Immature natural killer cell (primary cell): ENCODE results near the gene WDR43. TPM values are rescaled to one million over a fixed set of nuclear protein-coding genes. Genes with fewer than 3 reads are reported as not detected.
A peak's percentile ranks its signal among the peaks of the same experiment; 100 is the strongest.

Experiments
- DNase-seq, 3 donors: peaks; one replicate each; pipeline ENCODE4 v3.0.0; 2022; ENCODE audit warnings: mixed read lengths in 1 of 3
- H3K27ac Mint-ChIP-seq, 6 donors: one replicate each; pipeline ENCODE4 v1.8.0; 2020; ENCODE audit warnings: mixed read lengths in 6 of 6, mild to moderate bottlenecking in 5 of 6, inconsistent platforms in 4 of 6, moderate library complexity in 3 of 6
- H3K27me3 Mint-ChIP-seq, 3 donors: one replicate each; pipeline ENCODE4 v1.8.0; 2020 to 2021; ENCODE audit warnings: low read depth in 3 of 3, mild to moderate bottlenecking in 3 of 3, mixed read lengths in 3 of 3, moderate library complexity in 3 of 3, inconsistent platforms in 1 of 3
- H3K36me3 Mint-ChIP-seq, 3 donors: one replicate each; pipeline ENCODE4 v1.8.0; 2020; ENCODE audit warnings: mixed read lengths in 3 of 3, inconsistent platforms in 2 of 3, mild to moderate bottlenecking in 2 of 3
- H3K4me1 Mint-ChIP-seq, 2 donors: one replicate each; pipeline ENCODE4 v1.8.0; 2020; ENCODE audit warnings: inconsistent platforms in 2 of 2, mild to moderate bottlenecking in 2 of 2, mixed read lengths in 2 of 2, moderate library complexity in 1 of 2
- H3K4me3 Mint-ChIP-seq, 5 donors: one replicate each; pipeline ENCODE4 v1.8.0; 2020; ENCODE audit warnings: mild to moderate bottlenecking in 5 of 5, mixed read lengths in 5 of 5, inconsistent platforms in 3 of 5, moderate library complexity in 3 of 5
- H3K9me3 Mint-ChIP-seq, 6 donors: one replicate each; pipeline ENCODE4 v1.8.0; 2020; ENCODE audit warnings: mild to moderate bottlenecking in 6 of 6, mixed read lengths in 6 of 6, inconsistent platforms in 4 of 6, moderate library complexity in 3 of 6
- polyA plus RNA-seq, 3 donors: library from polyadenylated mRNA; unstranded; fragments of 300-500 nt; fragmentation: Illumina TruSeq; gene quantifications; one replicate each; pipeline ENCODE4 v1.2.3, GENCODE V29; 2021

WDR43 gene
- polyA plus RNA-seq, 3 donors from 2014 or later: 14.2 to 24.6 (median 21.9) TPM

DNA sequence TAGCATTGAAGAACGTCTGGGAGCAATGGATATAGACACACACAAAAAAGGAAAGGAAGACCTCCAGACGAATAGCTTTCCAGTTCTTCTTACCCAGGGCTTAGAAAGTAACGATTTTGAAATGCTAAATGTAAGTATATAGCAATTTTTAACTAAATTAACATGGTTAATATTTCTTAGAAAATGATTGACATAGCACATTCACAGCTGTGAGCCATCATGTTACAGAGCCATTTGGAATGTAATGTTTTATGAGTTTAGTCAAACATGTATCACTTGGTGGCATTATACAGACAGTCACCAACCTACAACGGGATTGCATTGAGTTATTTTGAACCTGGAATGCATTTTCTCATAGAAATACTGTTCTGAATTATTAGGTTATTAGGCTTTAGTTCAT lies 35.1 kb downstream of the WDR43 start:
- no peaks in the 10 kb centered on the region for H3K9me3 Mint-ChIP-seq
- H3K36me3 Mint-ChIP-seq: peaks cover 14 to 58% (median 40%) of the 10 kb centered on the region in 3 donors
- no peak overlapping the region for H3K4me3 Mint-ChIP-seq
- H3K27ac Mint-ChIP-seq: no peak overlapping the region
- DNase-seq: no peak
- no peaks in the 10 kb centered on the region for H3K27me3 Mint-ChIP-seq
- no peaks in the 10 kb centered on the region for H3K4me1 Mint-ChIP-seq

DNA sequence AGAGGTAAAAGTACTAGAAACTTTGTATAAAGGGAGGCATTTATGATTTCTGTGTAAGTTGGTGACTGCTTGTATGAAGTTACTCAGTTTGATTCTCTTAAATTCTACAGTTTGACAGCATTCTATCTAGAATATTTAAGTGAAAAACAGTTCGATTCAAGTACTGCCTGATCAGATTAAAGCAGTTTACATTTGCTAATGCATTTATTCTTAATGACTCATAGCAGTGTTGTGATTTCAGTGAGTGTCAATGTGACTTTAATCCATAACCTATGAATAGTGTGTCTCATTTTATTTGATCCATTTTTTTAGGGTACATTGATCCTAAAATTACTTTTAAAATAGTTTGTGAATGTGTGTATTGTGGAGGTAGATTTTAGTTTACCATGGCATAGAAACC lies 35.7 kb downstream of the WDR43 start:
- Mint-ChIP-seq H3K36me3 (peaks cover 13 to 57% (median 40%) of the 10 kb centered on the region in 3 donors), H3K27me3 (no peaks in the 10 kb centered on the region), H3K4me1 (no peaks in the 10 kb centered on the region), H3K27ac (peak overlapping the region in 1 of 6 donors; percentile 46), H3K4me3 (no peak overlapping the region), H3K9me3 (no peaks in the 10 kb centered on the region)
- DNase-seq: no peak

DNA sequence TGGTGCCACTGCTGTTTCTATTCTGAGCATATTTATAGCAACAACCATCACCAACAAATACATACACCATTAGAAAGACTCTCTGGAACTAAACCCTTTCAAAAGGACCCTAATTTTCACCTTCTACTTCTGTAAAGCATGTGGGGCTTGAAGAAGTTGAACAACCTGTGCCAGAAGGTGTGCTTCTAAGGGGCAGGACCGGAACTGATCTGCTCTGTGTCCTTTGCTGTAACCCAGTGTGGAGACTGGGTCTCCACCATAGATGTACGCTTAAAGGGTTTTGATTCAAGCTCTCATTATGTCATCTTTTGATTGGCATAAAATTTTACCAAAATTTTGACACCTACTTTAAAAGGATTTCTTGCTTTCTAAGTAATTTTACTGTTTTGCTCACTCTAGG lies 40.3 kb downstream of the WDR43 start:
- no peak for DNase-seq
- H3K9me3 Mint-ChIP-seq: no peaks in the 10 kb centered on the region
- H3K27ac Mint-ChIP-seq: no peak overlapping the region
- H3K4me1 Mint-ChIP-seq: no peaks in the 10 kb centered on the region
- H3K36me3 Mint-ChIP-seq: peaks cover 24 to 38% (median 33%) of the 10 kb centered on the region in 3 donors
- H3K4me3 Mint-ChIP-seq: no peak overlapping the region
- no peaks in the 10 kb centered on the region for H3K27me3 Mint-ChIP-seq

DNA sequence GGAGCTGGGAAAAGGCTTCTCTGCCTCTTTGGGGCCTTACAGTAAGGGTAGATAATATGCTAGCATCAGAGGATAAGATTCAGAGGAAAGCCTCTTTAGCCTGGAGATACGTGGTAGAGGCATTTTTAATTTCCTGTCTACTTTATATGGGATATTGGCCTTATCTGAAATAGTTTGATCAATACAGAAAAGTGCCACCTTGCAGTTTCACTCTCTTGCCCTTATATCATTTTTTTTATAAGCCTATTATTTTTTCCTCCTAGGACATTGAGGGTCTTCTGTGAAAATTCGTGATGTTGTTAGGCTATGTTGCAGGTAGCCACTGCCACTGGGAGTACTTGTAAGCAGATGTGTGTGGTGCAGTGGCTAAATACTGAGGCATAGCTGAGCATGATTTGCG lies 46.5 kb downstream of the WDR43 start:
- H3K27ac Mint-ChIP-seq: peak overlapping the region in 4 of 6 donors; percentile 8 to 35 (median 28)
- H3K9me3 Mint-ChIP-seq: no peaks in the 10 kb centered on the region
- H3K4me3 Mint-ChIP-seq: no peak overlapping the region
- no peak for DNase-seq
- H3K27me3 Mint-ChIP-seq: no peaks in the 10 kb centered on the region
- no peaks in the 10 kb centered on the region for H3K4me1 Mint-ChIP-seq
- H3K36me3 Mint-ChIP-seq: peaks cover 28 to 48% (median 31%) of the 10 kb centered on the region in 3 donors

DNA sequence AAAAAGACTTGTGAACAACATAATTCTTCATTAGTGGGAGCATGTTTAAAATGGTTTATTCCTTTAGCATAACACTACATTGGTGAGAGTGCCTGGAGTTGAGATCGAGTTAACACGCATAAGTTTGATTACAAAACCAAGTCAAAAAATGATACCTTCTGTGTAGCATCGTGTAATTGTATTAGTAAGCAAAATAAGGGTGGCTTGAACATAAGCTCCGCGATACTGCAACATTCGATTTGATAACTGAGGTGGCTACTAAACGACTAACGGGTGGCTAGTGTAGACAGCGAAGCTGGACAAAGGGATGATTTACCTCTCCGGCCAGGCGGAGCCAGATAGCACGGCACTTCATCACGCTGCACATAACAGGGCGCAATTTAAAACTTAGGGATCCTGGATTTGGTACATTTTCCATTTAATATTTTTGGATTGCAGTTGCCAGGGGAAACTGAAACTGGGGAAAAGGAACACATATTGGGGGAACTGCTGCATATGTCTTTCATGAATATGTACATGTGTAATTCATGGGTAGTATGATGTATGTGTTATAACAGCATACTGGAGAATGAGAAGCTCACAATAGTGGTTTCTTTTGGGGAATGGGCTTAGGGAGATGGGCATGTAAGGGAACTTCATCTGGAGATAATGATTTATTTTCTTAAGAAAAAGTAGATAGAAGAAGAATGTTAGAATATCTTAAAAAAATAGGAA lies 50.2 kb downstream of the WDR43 start:
- peaks cover 23 to 47% (median 30%) of the 10 kb centered on the region in 3 donors for H3K36me3 Mint-ChIP-seq
- H3K9me3 Mint-ChIP-seq: no peaks in the 10 kb centered on the region
- H3K4me3 Mint-ChIP-seq: no peak overlapping the region

DNA sequence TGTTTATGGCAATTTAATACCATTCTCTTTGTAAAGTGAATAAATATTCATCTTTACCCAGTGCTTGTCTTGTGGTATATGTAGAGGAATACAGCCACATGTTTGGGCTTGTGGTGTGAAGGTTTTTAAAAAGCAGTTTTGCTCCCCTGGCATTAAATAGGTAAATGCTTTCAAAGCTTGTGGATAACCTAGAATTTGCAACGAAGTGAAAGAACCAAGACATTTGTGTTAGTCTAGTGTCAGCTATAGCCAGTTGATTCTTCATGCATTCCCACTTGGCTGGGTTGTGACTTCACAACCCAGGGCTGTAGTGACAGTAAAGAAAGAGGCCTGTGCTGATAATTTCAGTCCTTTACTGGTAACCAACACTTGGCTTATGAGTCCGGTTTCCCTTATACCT lies 53.7 kb downstream of the WDR43 start:
- peaks cover 0 to 3% (median 0%) of the 10 kb centered on the region in 3 donors for H3K27me3 Mint-ChIP-seq
- no peak overlapping the region for H3K27ac Mint-ChIP-seq
- H3K4me1 Mint-ChIP-seq: no peaks in the 10 kb centered on the region
- DNase-seq: no peak
- peaks cover 15 to 28% (median 22%) of the 10 kb centered on the region in 3 donors for H3K36me3 Mint-ChIP-seq
- H3K4me3 Mint-ChIP-seq: no peak overlapping the region
- no peaks in the 10 kb centered on the region for H3K9me3 Mint-ChIP-seq

More for the DNA sequence above, 50.2 kb downstream of the WDR43 start:
- Mint-ChIP-seq H3K4me1 (no peaks in the 10 kb centered on the region), H3K27ac (peak overlapping the region in 1 of 6 donors; percentile 46), H3K27me3 (peaks cover 0 to 2% (median 0%) of the 10 kb centered on the region in 3 donors)
- DNase-seq: no peak

DNA sequence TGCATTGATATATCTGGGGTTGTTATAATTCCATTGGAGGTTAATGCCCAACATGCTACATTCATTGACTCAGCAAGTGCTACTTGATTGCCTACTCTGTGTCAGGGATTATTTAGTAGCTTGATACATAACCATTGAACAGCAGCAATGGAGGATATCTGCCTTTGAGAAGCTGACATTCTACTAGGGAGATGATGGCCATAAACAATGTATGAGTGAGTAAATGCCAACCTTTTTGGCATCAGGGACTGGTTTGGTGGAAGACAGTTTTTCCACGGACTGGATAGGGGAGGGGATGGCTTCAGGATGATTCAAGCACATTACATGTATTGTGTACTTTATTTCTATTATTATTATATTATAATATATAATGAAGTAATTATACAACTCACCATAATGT lies 54.7 kb downstream of the WDR43 start:
- H3K36me3 Mint-ChIP-seq: peaks cover 12 to 19% (median 14%) of the 10 kb centered on the region in 3 donors
- DNase-seq: no peak
- no peak overlapping the region for H3K27ac Mint-ChIP-seq
- H3K4me3 Mint-ChIP-seq: no peak overlapping the region
- no peaks in the 10 kb centered on the region for H3K4me1 Mint-ChIP-seq
- H3K27me3 Mint-ChIP-seq: peaks cover 0 to 3% (median 0%) of the 10 kb centered on the region in 3 donors
- no peaks in the 10 kb centered on the region for H3K9me3 Mint-ChIP-seq

DNA sequence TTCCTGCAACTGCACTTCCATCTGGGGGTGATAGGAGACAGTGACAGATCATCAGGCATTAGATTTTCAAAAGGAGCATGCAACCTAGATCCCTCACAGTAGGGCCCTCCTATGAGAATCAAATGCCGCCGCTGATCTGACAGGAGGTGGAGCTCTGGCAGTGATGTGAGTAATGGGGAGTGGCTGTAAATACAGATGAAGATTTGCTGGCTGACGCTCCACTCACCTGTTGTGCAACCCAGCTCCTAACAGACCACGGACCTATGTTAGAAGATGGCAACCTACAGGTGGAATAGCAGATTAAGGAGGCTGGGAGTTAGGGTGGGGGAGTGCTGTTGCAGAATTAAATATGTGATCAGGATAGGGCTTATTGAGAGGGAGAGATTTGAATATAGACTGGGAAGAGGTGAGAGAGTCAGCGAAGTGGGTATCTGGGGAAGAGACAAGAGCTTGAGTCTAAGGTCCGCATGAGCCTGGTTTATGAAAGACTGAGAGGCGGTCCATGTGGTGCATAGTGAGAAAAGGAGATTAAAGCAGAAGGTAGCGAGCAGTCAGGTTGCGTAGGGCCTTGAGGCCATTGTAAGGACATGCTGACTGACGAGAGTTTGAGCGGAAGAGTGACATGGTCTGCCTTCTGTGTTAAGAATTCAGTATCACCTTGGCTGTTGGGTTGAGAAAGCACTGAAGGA lies 55.3 kb downstream of the WDR43 start:
- Mint-ChIP-seq H3K4me3 (no peak overlapping the region), H3K27me3 (peaks cover 0 to 3% (median 0%) of the 10 kb centered on the region in 3 donors), H3K9me3 (no peaks in the 10 kb centered on the region), H3K36me3 (peaks cover 10 to 14% (median 12%) of the 10 kb centered on the region in 3 donors), H3K4me1 (no peaks in the 10 kb centered on the region), H3K27ac (no peak overlapping the region)
- no peak for DNase-seq

DNA sequence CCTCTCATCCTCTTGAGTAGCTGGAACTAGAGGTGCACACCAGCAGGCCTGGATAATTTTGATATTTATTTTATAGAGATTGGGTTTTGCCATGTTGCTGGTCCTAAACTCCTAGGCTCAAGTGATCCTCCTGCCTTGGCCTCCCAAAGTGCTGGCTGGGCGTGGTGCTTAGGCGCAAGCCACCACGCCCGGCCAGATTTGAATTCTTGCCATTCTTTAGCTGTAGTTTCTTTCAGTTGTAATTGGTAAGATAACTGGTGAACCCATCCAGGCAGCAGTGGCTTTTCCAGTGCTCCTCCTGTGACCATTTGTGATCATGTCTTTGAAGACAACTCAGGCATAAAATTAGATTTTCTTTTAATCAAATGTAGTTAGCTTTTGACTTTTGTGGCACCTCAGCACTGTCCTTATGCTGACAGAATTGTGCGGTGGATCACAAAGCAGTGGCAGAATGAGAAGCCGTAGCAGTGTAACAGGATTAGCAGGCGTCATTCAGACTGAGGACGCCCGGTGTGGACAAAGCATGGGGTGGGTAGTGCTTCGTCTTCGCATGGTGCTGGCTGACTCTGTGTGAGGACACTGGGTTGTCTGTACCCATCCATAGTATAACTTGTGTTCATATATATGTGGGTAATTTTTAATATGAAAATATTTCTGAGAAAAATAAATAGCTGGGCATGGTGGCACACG lies 56.6 kb downstream of the WDR43 start:
- Mint-ChIP-seq H3K27me3 (peaks cover 0 to 3% (median 3%) of the 10 kb centered on the region in 3 donors), H3K4me1 (no peaks in the 10 kb centered on the region), H3K36me3 (peaks cover 8 to 14% (median 12%) of the 10 kb centered on the region in 3 donors), H3K4me3 (no peak overlapping the region), H3K27ac (no peak overlapping the region), H3K9me3 (no peaks in the 10 kb centered on the region)
- no peak for DNase-seq

DNA sequence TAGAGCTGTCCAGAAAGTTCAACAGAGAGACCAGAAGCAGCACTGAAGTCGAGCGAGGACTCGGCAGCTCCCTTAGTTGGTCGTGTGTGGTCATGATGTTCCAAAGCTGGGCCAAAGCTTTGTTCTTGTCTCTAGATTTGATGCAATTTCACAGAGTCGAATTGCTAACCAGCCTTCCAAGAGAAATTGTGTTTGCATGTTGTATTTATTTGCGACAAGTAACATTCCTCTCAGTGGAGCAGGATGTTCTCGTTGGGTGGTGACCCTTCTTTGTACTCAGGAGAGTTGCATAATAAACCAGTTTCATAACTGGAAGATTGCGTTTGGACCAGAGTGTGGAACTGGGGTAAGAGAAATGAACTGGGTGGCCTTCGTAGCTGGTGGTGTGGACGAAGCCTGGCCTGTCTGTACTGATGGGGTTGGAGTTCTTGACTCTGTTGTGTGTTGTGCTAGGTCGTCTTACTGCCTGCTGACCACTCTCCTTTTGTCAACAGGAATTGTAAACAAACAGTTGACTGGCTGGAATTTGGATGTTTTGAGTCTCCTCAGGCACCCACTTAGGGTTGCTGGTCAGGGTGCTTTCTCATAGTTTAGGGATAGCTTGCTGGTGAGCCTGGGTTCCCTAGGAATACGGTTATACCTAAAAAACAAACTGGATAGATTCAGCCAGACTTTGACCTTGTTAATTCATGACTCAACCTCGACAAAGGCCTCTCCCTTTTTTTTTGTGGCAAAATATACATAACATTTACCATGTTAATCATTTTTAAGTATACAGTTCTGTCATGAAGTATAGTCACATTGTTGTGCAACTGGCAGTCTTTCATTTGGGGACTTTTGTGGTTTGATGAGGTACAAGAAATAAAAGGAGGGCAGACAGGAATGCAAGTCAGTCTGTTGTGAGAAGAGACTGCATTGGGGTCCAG lies 57.7 kb downstream of the WDR43 start:
- H3K4me1 Mint-ChIP-seq: no peaks in the 10 kb centered on the region
- no peak overlapping the region for H3K4me3 Mint-ChIP-seq
- H3K9me3 Mint-ChIP-seq: no peaks in the 10 kb centered on the region
- peaks cover 2 to 6% (median 3%) of the 10 kb centered on the region in 3 donors for H3K27me3 Mint-ChIP-seq
- peaks cover 3 to 9% (median 8%) of the 10 kb centered on the region in 3 donors for H3K36me3 Mint-ChIP-seq
- DNase-seq: no peak
- H3K27ac Mint-ChIP-seq: peak overlapping the region in 1 of 6 donors; percentile 30

DNA sequence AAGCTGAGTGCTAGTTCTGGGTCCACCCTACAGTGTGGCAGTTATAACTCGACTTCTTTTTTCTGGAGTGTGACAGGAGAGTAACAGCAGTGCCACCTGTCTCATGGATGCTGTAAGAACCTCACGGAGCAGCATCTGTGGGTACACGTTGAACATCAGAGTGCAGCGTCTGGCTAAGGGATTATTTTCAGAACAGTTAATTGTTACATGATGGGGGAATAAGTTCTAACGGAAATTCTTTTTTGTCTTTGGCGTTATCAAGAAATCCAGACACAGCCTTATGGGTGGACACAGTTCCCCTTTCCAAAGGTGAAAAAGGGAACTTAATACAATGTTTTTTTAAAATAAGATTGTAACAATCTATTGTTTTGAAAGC lies 58.4 kb downstream of the WDR43 start:
- peaks cover 3 to 9% (median 8%) of the 10 kb centered on the region in 3 donors for H3K36me3 Mint-ChIP-seq
- no peak overlapping the region for H3K27ac Mint-ChIP-seq
- no peak for DNase-seq
- H3K4me1 Mint-ChIP-seq: no peaks in the 10 kb centered on the region
- no peak overlapping the region for H3K4me3 Mint-ChIP-seq
- peaks cover 2 to 6% (median 3%) of the 10 kb centered on the region in 3 donors for H3K27me3 Mint-ChIP-seq
- no peaks in the 10 kb centered on the region for H3K9me3 Mint-ChIP-seq

DNA sequence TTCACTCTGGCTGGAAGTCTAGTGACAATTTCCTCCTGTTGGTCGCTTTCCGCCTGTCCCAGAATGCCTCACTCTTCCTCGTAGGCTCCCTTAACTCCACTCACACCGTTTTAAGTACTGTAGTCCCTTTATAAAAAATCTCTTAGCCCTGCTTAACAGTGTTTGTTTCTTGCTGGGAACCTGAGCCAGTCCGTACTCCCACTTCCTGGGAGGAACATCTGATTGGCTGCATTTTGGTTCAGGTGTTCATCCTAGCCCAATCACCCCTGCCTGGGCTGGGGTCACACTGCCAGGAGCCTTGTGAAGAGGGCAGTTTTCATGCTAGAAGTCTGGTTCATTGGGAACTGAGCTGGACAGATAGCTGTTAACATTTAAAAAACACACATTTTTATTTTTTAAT lies 61.0 kb downstream of the WDR43 start:
- Mint-ChIP-seq H3K9me3 (no peaks in the 10 kb centered on the region), H3K4me1 (peaks cover 5 to 8% of the 10 kb centered on the region in 2 donors), H3K27ac (no peak overlapping the region), H3K36me3 (no peaks in the 10 kb centered on the region), H3K4me3 (no peak overlapping the region), H3K27me3 (peaks cover 2 to 7% (median 3%) of the 10 kb centered on the region in 3 donors)
- DNase-seq: no peak

DNA sequence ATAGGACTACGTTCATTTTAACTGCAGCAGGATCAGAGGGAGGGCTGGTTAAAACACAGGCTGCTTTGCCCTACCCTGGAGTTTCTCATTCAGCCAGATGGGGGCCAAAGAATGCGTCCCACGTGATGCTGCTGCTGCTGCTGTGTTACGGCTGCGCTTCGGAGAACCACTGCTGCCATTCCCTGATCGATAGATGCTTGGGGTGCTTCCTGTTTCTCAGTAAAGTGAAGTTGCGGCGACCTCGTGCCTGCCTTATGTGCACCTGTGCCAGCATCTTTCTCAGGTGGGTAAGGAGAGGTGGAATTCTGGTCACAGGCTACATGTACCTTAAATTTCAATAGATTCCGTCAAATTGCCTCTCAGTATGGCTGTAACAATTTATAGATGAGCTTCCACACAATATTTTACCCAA lies 62.0 kb downstream of the WDR43 start:
- H3K27me3 Mint-ChIP-seq: peaks cover 2 to 7% (median 3%) of the 10 kb centered on the region in 3 donors
- H3K4me1 Mint-ChIP-seq: peaks cover 5 to 8% of the 10 kb centered on the region in 2 donors
- H3K36me3 Mint-ChIP-seq: no peaks in the 10 kb centered on the region
- H3K27ac Mint-ChIP-seq: no peak overlapping the region
- H3K9me3 Mint-ChIP-seq: no peaks in the 10 kb centered on the region
- peak overlapping the region in 1 of 5 donors; percentile 82 for H3K4me3 Mint-ChIP-seq
- peak in 1 of 3 donors; percentile 7 for DNase-seq
